ENCODE measurements around the gene ZNF583.

Gene ZNF583

DNA sequence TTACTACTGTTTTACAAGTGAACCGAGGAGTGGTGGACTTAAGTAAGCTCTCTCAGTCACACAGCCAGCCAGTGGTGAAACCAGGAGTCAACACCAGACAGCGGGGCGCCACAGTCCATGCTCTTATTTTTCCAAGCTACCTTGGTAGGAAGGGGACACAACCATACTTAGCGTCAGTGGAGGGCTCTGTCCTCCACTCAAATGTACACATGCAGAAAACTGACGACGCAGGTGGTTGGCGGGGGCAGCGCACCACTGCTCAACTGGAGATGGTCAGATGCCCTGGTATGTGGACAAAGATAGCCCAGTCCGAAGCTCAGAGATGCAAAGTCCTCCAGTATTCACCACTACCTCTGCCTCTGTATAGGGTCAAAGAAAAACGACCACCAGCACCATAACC lies 72.0 kb downstream of the ZNF583 start:
- no peak for DNase-seq
